Activated CD4-positive, alpha-beta T cell treated with anti-CD3 and anti-CD28 coated beads for 36 hours (primary cell): ENCODE data around the gene ULK1. TPM values are rescaled to one million over a fixed set of nuclear protein-coding genes. Genes with fewer than 3 reads are reported as not detected.

Experiments used
- ATAC-seq: fragments of 200-7000 bp; cut with Tn5 transposase; one replicate; pipeline ENCODE4 v1.10.0; 2021; ENCODE audit warnings: mild to moderate bottlenecking, moderate library complexity
- CTCF ChIA-PET: fragments of 350-600 bp; sonication (Branson Sonifier 250); formaldehyde crosslinking; loops from one replicate; lab custom pipeline; 2021; ENCODE audit warnings: antibody characterized with exemption; lab: Charles Lee
- POLR2A ChIA-PET: fragments of 350-600 bp; sonication (Branson Sonifier 250); formaldehyde crosslinking; loops from one replicate; lab custom pipeline; 2021; ENCODE audit warnings: antibody characterized with exemption, inconsistent platforms; lab: Charles Lee
- DNase-seq: peaks from one replicate; pipeline ENCODE4 v3.0.0-alpha.2; 2020
- H3K27ac Mint-ChIP-seq: one replicate; pipeline ENCODE4 v1.8.0; 2021; ENCODE audit warnings: mixed read lengths
- H3K27me3 Mint-ChIP-seq: one replicate; pipeline ENCODE4 v1.8.0; 2021; ENCODE audit warnings: mixed read lengths
- H3K36me3 Mint-ChIP-seq: one replicate; pipeline ENCODE4 v1.8.0; 2021; ENCODE audit warnings: low read depth, mixed read lengths
- H3K4me1 Mint-ChIP-seq: one replicate; pipeline ENCODE4 v1.8.0; 2021; ENCODE audit warnings: mixed read lengths
- H3K4me3 Mint-ChIP-seq: one replicate; pipeline ENCODE4 v1.8.0; 2021; ENCODE audit warnings: mild to moderate bottlenecking, moderate library complexity, mixed read lengths
- H3K9me3 Mint-ChIP-seq: one replicate; pipeline ENCODE4 v1.8.0; 2021; ENCODE audit warnings: low read depth, mixed read lengths
- intact Hi-C, 2 experiments: fragments of 100-400 bp; cut with DNase I in 1 of 2; cut with micrococcal nuclease in 1 of 2; formaldehyde crosslinking; loops; one replicate each; pipeline versions ENCODE4 v1.14.2 to v1.15.1; 2022 to 2024; cut with DNase I, micrococcal nuclease
- total RNA-seq, 2 experiments: library from RNA; stranded (reverse); gene quantifications; one replicate each; pipeline ENCODE4 v1.2.3, GENCODE V29; 2021

The ULK1 gene
- total RNA-seq, 2 experiments from 2014 or later = 12.9 to 14.4 TPM

GRCh38 chr12:131920902-131921840 is 26.7 kb downstream of the ULK1 start:
- CTCF ChIA-PET = interaction anchor here (1.4 kb wide), 1 partner anchor 9 kb away, joined by 5 read pairs; the partner anchor contains the start of gene PUS1
- DNase-seq (no peak), ATAC-seq (no peak)
- Mint-ChIP-seq H3K36me3 (no peaks in the 10 kb centered on the region), H3K4me1 (peaks cover 5% of the 10 kb centered on the region), H3K27ac (no peak overlapping the region), H3K9me3 (no peaks in the 10 kb centered on the region), H3K4me3 (no peak overlapping the region), H3K27me3 (no peaks in the 10 kb centered on the region)
- POLR2A ChIA-PET = interaction anchor here (0.6 kb wide), 1 partner anchor 33 kb away, joined by 3 read pairs; no protein-coding TSS in a partner anchor
- intact Hi-C loops = loop anchor here in 1 of 2 experiments (5.0 kb wide), 1 partner anchor 36 kb away; no protein-coding TSS in a partner anchor

- DNase-seq = no peak
- no peaks in the 10 kb centered on the region for H3K9me3 Mint-ChIP-seq
- no peak overlapping the region for H3K4me3 Mint-ChIP-seq
- no peaks in the 10 kb centered on the region for H3K36me3 Mint-ChIP-seq
- intact Hi-C loops = loop anchor here in 1 of 2 experiments (5.0 kb wide), 1 partner anchor 35 kb away; no protein-coding TSS in a partner anchor
- no peaks in the 10 kb centered on the region for H3K27me3 Mint-ChIP-seq
- H3K4me1 Mint-ChIP-seq = peaks cover 5% of the 10 kb centered on the region
- no peak overlapping the region for H3K27ac Mint-ChIP-seq
- no peak for ATAC-seq
- POLR2A ChIA-PET = interaction anchor here (0.6 kb wide), 1 partner anchor 34 kb away, joined by 3 read pairs; no protein-coding TSS in a partner anchor
- CTCF ChIA-PET = interaction anchor here (0.7 kb wide), 1 partner anchor 40 kb away, joined by 3 read pairs; no protein-coding TSS in a partner anchor
Observed at GRCh38 chr12:131921866-131922769, 27.7 kb downstream of the ULK1 start.

GRCh38 chr12:131922772-131923171 is 28.4 kb downstream of the ULK1 start:
- POLR2A ChIA-PET = no interaction called here

GRCh38 chr12:131923260-131923659 is 28.8 kb downstream of the ULK1 start:
- no peak overlapping the region for H3K4me3 Mint-ChIP-seq

More at GRCh38 chr12:131922772-131923171, 28.4 kb downstream of the ULK1 start:
- no peaks in the 10 kb centered on the region for H3K27me3 Mint-ChIP-seq
- intact Hi-C loops = loop anchor here in 1 of 2 experiments (5.0 kb wide), 1 partner anchor 35 kb away; no protein-coding TSS in a partner anchor
- no peak overlapping the region for H3K27ac Mint-ChIP-seq
- CTCF ChIA-PET = no interaction called here
- ATAC-seq (no peak), DNase-seq (no peak)
- peaks cover 5% of the 10 kb centered on the region for H3K4me1 Mint-ChIP-seq
- no peaks in the 10 kb centered on the region for H3K36me3 Mint-ChIP-seq
- no peak overlapping the region for H3K4me3 Mint-ChIP-seq
- no peaks in the 10 kb centered on the region for H3K9me3 Mint-ChIP-seq

GRCh38 chr12:131927110-131928079 is 33.0 kb downstream of the ULK1 start:
- Mint-ChIP-seq H3K27me3 (no peaks in the 10 kb centered on the region), H3K4me1 (peaks cover 21% of the 10 kb centered on the region), H3K36me3 (peaks cover 15% of the 10 kb centered on the region), H3K27ac (peak overlapping the region; percentile 63), H3K4me3 (peak overlapping the region; percentile 97), H3K9me3 (no peaks in the 10 kb centered on the region)
- intact Hi-C loops = loop anchor here in 1 of 2 experiments (2.0 kb wide), 1 partner anchor 1055 kb away; the partner anchor contains the start of gene RAN
- no peak for ATAC-seq
- CTCF ChIA-PET = no interaction called here
- POLR2A ChIA-PET = no interaction called here
- DNase-seq = no peak

More at GRCh38 chr12:131923260-131923659, 28.8 kb downstream of the ULK1 start:
- no peak for ATAC-seq
- CTCF ChIA-PET = no interaction called here
- no peak for DNase-seq
- intact Hi-C loops = loop anchor here in 1 of 2 experiments (5.0 kb wide), 1 partner anchor 34 kb away; no protein-coding TSS in a partner anchor
- POLR2A ChIA-PET = no interaction called here
- Mint-ChIP-seq H3K27ac (no peak overlapping the region), H3K4me1 (peaks cover 7% of the 10 kb centered on the region), H3K9me3 (no peaks in the 10 kb centered on the region), H3K36me3 (no peaks in the 10 kb centered on the region), H3K27me3 (no peaks in the 10 kb centered on the region)

GRCh38 chr12:131928080-131928710 is 33.8 kb downstream of the ULK1 start:
- no peaks in the 10 kb centered on the region for H3K27me3 Mint-ChIP-seq

GRCh38 chr12:131928711-131929580 is 34.5 kb downstream of the ULK1 start, which contains the start of gene PUS1:
PUS1 (plus strand) TSS chr12:131929276; CDS start chr12:131929723, 447 bp downstream.
- H3K36me3 Mint-ChIP-seq = peaks cover 29% of the 10 kb centered on the region
- POLR2A ChIA-PET = interaction anchor here (0.6 kb wide), 1 partner anchor 206 kb away, joined by 3 read pairs; no protein-coding TSS in a partner anchor
- H3K27me3 Mint-ChIP-seq = no peaks in the 10 kb centered on the region
- peaks cover 25% of the 10 kb centered on the region for H3K4me1 Mint-ChIP-seq
- H3K9me3 Mint-ChIP-seq = no peaks in the 10 kb centered on the region
- H3K4me3 Mint-ChIP-seq = peak within 1 kb of the TSS; percentile 97
- DNase-seq (peak; percentile 97), ATAC-seq (peak; percentile 89)
- peak within 1 kb of the TSS; percentile 85 for H3K27ac Mint-ChIP-seq
- intact Hi-C loops = loop anchor here (1.0 to 2.0 kb wide), 11 partner anchors 20 to 1056 kb away; partner anchors contain the start of genes EP400 (in 2 of the 2), DDX51 (in 1 of the 2), GOLGA3 (in 1 of the 2) and NOC4L (in 1 of the 2)
- CTCF ChIA-PET = interaction anchor here (1.8 kb wide), 1 partner anchor 8 kb away, joined by 5 read pairs; no protein-coding TSS in a partner anchor

More at GRCh38 chr12:131928080-131928710, 33.8 kb downstream of the ULK1 start:
- peaks cover 21% of the 10 kb centered on the region for H3K36me3 Mint-ChIP-seq
- ChIA-PET POLR2A (interaction anchor here (0.6 kb wide), 1 partner anchor 205 kb away, joined by 3 read pairs; no protein-coding TSS in a partner anchor), CTCF (no interaction called here)
- ATAC-seq (peak; percentile 8), DNase-seq (peak; percentile 52)
- H3K4me1 Mint-ChIP-seq = peaks cover 25% of the 10 kb centered on the region
- peak overlapping the region; percentile 77 for H3K27ac Mint-ChIP-seq
- intact Hi-C loops = loop anchor here in 1 of 2 experiments (2.0 kb wide), 1 partner anchor 1055 kb away; the partner anchor contains the start of gene RAN
- peak overlapping the region; percentile 97 for H3K4me3 Mint-ChIP-seq
- no peaks in the 10 kb centered on the region for H3K9me3 Mint-ChIP-seq

- Mint-ChIP-seq H3K27me3 (no peaks in the 10 kb centered on the region), H3K36me3 (peaks cover 32% of the 10 kb centered on the region), H3K4me3 (peak overlapping the region; percentile 97), H3K9me3 (no peaks in the 10 kb centered on the region), H3K4me1 (peaks cover 21% of the 10 kb centered on the region), H3K27ac (peak overlapping the region; percentile 85)
- peak; percentile 14 for ATAC-seq
- intact Hi-C loops = loop anchor here (1.0 to 2.0 kb wide), 11 partner anchors 19 to 1057 kb away; partner anchors contain the start of genes EP400 (in 2 of the 2), DDX51 (in 1 of the 2), GOLGA3 (in 1 of the 2) and NOC4L (in 1 of the 2)
- peak; percentile 55 for DNase-seq
- ChIA-PET CTCF (interaction anchor here (0.7 to 1.8 kb wide), 2 partner anchors 9 to 34 kb away, joined by 3 to 5 read pairs; no protein-coding TSS in a partner anchor), POLR2A (interaction anchor here (0.6 kb wide), 1 partner anchor 1055 kb away, joined by 3 read pairs; no protein-coding TSS in a partner anchor)
Observed at GRCh38 chr12:131929581-131930456, 35.4 kb downstream of the ULK1 start.
